Vagina (tissue), 2 donors: Measurements from ENCODE around the gene MERTK. TPM values are rescaled to one million over a fixed set of nuclear protein-coding genes. Genes with fewer than 3 reads are reported as not detected.
A peak's percentile ranks its signal among the peaks of the same experiment; 100 is the strongest.

Source experiments
- DNase-seq, 2 donors: peaks; one replicate each; pipeline ENCODE4 v3.0.0-alpha.2; 2017; ENCODE audit errors: extremely low spot score in 2 of 2
- H3K27ac ChIP-seq: fragments of 200-600 bp; sonication (generic); one replicate; pipeline ENCODE4 v1.5.1; 2019
- H3K27me3 ChIP-seq: fragments of 200-600 bp; sonication (generic); one replicate; pipeline ENCODE4 v1.5.1; 2019
- H3K36me3 ChIP-seq, 2 donors: fragments of 200-600 bp; sonication (generic); one replicate each; pipeline ENCODE4 v1.5.1; 2017 to 2019
- H3K4me1 ChIP-seq: fragments of 200-600 bp; sonication (generic); one replicate; pipeline ENCODE4 v1.5.1; 2019
- H3K4me3 ChIP-seq, 2 donors: fragments of 200-600 bp; sonication (generic); 1 replicate in 1 of 2; 2 replicates in 1 of 2; pipeline ENCODE4 v1.5.1; 2016 to 2019
- H3K9me3 ChIP-seq: fragments of 200-600 bp; sonication (generic); one replicate; pipeline ENCODE4 v1.5.1; 2019
- CTCF ChIP-seq, 3 experiments: fragments of 450-650 bp in 2 of 3; fragments of 200-600 bp in 1 of 3; sonication (generic) in 1 of 3; IDR thresholded peaks; one replicate each; pipeline ENCODE4 v1.5.1; 2017 to 2019; ENCODE audit warnings: antibody characterized with exemption in 3 of 3, mild to moderate bottlenecking in 2 of 3, moderate library complexity in 2 of 3
- POLR2A ChIP-seq, 2 donors: fragments of 450-650 bp; IDR thresholded peaks; one replicate each; pipeline ENCODE4 v1.6.1; 2017; ENCODE audit warnings: antibody characterized with exemption in 2 of 2, mild to moderate bottlenecking in 2 of 2, moderate library complexity in 2 of 2
- POLR2AphosphoS5 ChIP-seq, 2 donors: sonication (generic); formaldehyde crosslinking; IDR thresholded peaks; one replicate each; pipeline ENCODE4 v1.9.0; 2017; ENCODE audit warnings: antibody characterized with exemption in 2 of 2, mild to moderate bottlenecking in 2 of 2, low read depth in 1 of 2; ENCODE audit not compliant: insufficient read depth in 1 of 2
- intact Hi-C: fragments of 100-400 bp; cut with DNase I; formaldehyde crosslinking; loops from one replicate; pipeline ENCODE4 v1.15.1; 2023
- total RNA-seq: library from RNA; depleted of rRNA; stranded (reverse); fragments of >200 nt; gene quantifications from one replicate; pipeline ENCODE4 v1.2.3, GENCODE V29; 2016

The MERTK gene
- total RNA-seq, 1 donor from 2014 or later = 15.7 TPM

GRCh38 chr2:112024896-112025491 is 126.6 kb downstream of the MERTK start:
- H3K9me3 ChIP-seq = no peaks in the 10 kb centered on the region
- TF ChIP-seq CTCF (IDR thresholded peaks at IDR 0.05) = no peak
- no peak for TF ChIP-seq POLR2A (IDR thresholded peaks at IDR 0.05)
- no peak for TF ChIP-seq POLR2AphosphoS5 (IDR thresholded peaks at IDR 0.05; ENCODE audit: insufficient read depth in 1 of 2, low read depth in 1 of 2)

GRCh38 chr2:112026509-112026908 is 128.1 kb downstream of the MERTK start:
- peaks cover 6% of the 10 kb centered on the region for H3K4me1 ChIP-seq
- intact Hi-C loops = no loop called here
- no peak overlapping the region for H3K27ac ChIP-seq
- H3K4me3 ChIP-seq = no peak overlapping the region
- no peak for TF ChIP-seq POLR2AphosphoS5 (IDR thresholded peaks at IDR 0.05; ENCODE audit: insufficient read depth in 1 of 2, low read depth in 1 of 2)
- TF ChIP-seq CTCF (IDR thresholded peaks at IDR 0.05) = no peak
- TF ChIP-seq POLR2A (IDR thresholded peaks at IDR 0.05) = no peak
- H3K36me3 ChIP-seq = peaks cover 0 to 25% of the 10 kb centered on the region in 2 donors
- H3K9me3 ChIP-seq = no peaks in the 10 kb centered on the region
- H3K27me3 ChIP-seq = no peaks in the 10 kb centered on the region
- no peak for DNase-seq

More at GRCh38 chr2:112024896-112025491, 126.6 kb downstream of the MERTK start:
- intact Hi-C loops = no loop called here
- Histone ChIP-seq H3K36me3 (peaks cover 0 to 25% of the 10 kb centered on the region in 2 donors), H3K27ac (no peak overlapping the region), H3K4me3 (no peak overlapping the region), H3K4me1 (no peaks in the 10 kb centered on the region), H3K27me3 (no peaks in the 10 kb centered on the region)
- DNase-seq = no peak

GRCh38 chr2:112027767-112028166 is 129.4 kb downstream of the MERTK start:
- no peak for DNase-seq
- TF ChIP-seq CTCF (IDR thresholded peaks at IDR 0.05) (no peak), POLR2AphosphoS5 (IDR thresholded peaks at IDR 0.05; ENCODE audit: insufficient read depth in 1 of 2, low read depth in 1 of 2) (no peak), POLR2A (IDR thresholded peaks at IDR 0.05) (no peak)
- Histone ChIP-seq H3K36me3 (peaks cover 0 to 14% of the 10 kb centered on the region in 2 donors), H3K9me3 (no peaks in the 10 kb centered on the region), H3K27me3 (no peaks in the 10 kb centered on the region), H3K4me3 (no peak overlapping the region), H3K4me1 (peaks cover 17% of the 10 kb centered on the region), H3K27ac (no peak overlapping the region)
- intact Hi-C loops = no loop called here

GRCh38 chr2:112029164-112029563 is 130.8 kb downstream of the MERTK start:
- TF ChIP-seq POLR2AphosphoS5 (IDR thresholded peaks at IDR 0.05; ENCODE audit: insufficient read depth in 1 of 2, low read depth in 1 of 2) (no peak), POLR2A (IDR thresholded peaks at IDR 0.05) (no peak), CTCF (IDR thresholded peaks at IDR 0.05) (no peak)
- Histone ChIP-seq H3K4me3 (no peak overlapping the region), H3K4me1 (peaks cover 31% of the 10 kb centered on the region), H3K27ac (no peak overlapping the region), H3K27me3 (no peaks in the 10 kb centered on the region), H3K36me3 (peaks cover 0 to under 1% of the 10 kb centered on the region in 2 donors), H3K9me3 (no peaks in the 10 kb centered on the region)
- intact Hi-C loops = no loop called here
- no peak for DNase-seq

- peak in 1 of 2 donors; percentile 74 for TF ChIP-seq POLR2AphosphoS5 (IDR thresholded peaks at IDR 0.05; ENCODE audit: insufficient read depth in 1 of 2, low read depth in 1 of 2)
- TF ChIP-seq POLR2A (IDR thresholded peaks at IDR 0.05) = no peak
- H3K4me3 ChIP-seq = no peak overlapping the region
- no peak for DNase-seq
- no peaks in the 10 kb centered on the region for H3K36me3 ChIP-seq
- no peaks in the 10 kb centered on the region for H3K27me3 ChIP-seq
- H3K9me3 ChIP-seq = no peaks in the 10 kb centered on the region
- H3K27ac ChIP-seq = peak overlapping the region; percentile 53
- peaks cover 31% of the 10 kb centered on the region for H3K4me1 ChIP-seq
- intact Hi-C loops = no loop called here
Measured at GRCh38 chr2:112031473-112032223, 133.2 kb downstream of the MERTK start.
